ENCODE results near the gene TBC1D1. TPM values are rescaled to one million over a fixed set of nuclear protein-coding genes. Genes with fewer than 3 reads are reported as not detected.
A peak's percentile ranks its signal among the peaks of the same experiment; 100 is the strongest.
"Not testable (repeated sequence)": the region's sequence is repeated elsewhere in the genome, so short reads cannot be mapped to it uniquely, and the experiment has no call there.

TBC1D1 gene
- total RNA-seq, 1 donor from 2014 or later, result 131 TPM

DNA sequence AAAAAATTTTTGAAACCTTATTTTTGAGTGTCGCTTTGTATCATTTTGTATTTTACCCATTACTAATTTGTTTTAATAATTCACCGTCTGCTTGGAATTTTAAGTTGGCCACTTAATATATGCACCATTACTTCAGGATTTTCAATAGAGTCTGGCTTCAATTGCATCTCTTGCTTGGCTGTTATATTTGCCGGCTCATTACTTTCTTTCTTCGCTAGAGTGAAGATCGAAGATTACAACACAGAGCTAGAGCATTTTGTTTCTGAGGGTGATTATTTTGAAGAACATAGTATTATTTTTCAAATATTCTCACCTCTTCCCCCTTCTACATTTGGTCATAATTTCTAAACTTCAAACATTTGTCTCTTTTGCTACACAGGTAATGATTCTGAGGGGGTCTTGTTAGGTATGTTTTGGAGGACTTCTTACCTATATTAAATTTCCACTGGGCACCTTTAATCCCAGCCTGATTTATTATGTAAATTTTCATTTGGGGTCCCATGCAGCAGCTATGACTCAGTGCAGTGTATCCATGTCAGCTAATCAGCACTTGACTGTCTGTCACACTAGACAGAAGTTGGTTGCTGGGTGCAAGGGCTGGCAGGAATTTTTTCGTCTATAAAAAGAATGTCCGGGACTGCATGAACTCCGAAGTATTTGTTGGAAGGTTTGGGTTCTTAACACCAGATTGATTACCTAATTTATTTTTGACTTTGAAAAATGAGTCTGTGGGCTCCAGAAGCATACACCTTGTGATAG is 18.6 kb downstream of the TBC1D1 start:
- DNase-seq (ENCODE audit: missing footprints), result no peak
- ATAC-seq, result peak; percentile 82
- intact Hi-C loops (cut with DNase I), result loop anchor here (2.0 kb wide), 1 partner anchor 27 kb away; no protein-coding TSS in a partner anchor

DNA sequence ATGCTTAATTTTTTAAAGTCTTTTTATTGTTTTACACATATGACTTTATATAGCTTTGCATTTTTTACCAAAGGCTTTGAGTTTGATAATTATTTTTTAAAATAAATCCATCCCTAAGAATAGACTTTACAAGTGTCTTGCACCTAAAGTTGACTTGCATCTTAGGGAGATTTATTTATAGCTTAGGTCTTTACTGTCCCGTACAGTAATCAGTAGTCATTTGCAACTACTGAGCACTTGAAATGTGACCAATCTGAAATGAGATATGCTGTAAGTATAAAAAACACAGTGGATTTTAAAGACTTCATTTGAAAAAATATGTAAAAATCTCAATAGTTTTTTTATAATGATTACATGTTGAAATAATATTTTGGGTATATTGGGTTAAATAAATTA is 19.2 kb downstream of the TBC1D1 start:
- no peak for ATAC-seq
- intact Hi-C loops (cut with DNase I), result loop anchor here (2.0 kb wide), 1 partner anchor 27 kb away; no protein-coding TSS in a partner anchor
- no peak for DNase-seq (ENCODE audit: missing footprints)

DNA sequence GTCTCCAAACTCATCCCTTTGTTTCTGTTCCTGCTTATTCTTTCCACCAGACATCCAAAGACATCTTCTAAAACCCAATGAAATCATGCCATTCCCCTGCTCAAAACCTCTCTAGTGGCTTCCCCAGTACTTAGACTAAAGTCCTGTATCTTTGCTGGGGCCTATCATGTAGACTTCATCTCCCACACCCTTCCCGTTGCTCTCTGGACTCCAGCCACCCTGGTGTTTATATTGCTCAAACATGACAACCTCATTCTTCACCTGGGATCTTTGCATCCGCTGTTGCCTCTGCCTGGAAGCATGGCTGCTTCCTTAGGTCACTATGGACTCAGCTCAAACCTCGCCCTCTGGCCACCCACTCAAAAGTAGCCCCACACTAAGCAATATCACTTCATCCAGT is 23.7 kb downstream of the TBC1D1 start:
- intact Hi-C loops (cut with DNase I), result no loop called here
- DNase-seq (ENCODE audit: missing footprints), result no peak
- ATAC-seq, result no peak

DNA sequence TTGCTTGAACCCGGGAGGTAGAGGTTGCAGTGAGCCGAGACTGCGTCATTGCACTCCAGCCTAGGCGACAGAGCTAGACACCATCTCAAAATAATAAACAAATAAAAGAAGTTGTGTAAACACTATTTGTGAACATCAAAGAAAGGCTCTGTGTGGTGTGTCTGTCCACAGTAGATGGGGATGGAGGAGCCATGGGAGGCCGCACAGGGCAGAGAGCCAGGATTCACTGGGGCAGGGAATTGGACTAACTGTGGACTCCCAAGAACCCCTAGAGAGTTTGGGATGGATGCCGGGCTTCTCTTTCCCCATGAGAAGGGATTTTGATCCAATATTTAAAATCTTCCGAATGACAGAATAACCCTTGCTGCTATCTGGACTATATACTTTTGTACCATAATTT is 26.5 kb downstream of the TBC1D1 start:
- intact Hi-C loops (cut with DNase I), result no loop called here
- no peak for DNase-seq (ENCODE audit: missing footprints)
- ATAC-seq, result no peak

DNA sequence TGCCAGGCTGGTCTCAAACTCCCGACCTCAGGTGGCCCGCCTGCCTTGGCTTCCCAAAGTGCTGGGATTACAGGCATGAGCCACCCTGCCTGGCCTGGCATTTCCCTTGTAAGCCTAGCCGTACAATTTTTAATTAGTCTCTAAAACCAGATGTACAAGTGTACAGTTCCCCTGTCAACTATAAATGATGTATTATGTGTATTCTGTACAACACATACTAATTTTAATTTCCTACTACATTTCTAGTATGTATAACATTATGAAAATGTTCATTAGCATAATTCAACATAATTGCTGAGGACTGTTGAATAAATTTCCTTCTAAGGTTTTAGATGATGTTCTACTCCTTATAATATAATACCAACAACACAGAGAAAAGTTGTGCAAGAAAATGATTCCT is 27.8 kb downstream of the TBC1D1 start:
- intact Hi-C loops (cut with DNase I), result no loop called here
- ATAC-seq (no peak), DNase-seq (ENCODE audit: missing footprints) (no peak)

DNA sequence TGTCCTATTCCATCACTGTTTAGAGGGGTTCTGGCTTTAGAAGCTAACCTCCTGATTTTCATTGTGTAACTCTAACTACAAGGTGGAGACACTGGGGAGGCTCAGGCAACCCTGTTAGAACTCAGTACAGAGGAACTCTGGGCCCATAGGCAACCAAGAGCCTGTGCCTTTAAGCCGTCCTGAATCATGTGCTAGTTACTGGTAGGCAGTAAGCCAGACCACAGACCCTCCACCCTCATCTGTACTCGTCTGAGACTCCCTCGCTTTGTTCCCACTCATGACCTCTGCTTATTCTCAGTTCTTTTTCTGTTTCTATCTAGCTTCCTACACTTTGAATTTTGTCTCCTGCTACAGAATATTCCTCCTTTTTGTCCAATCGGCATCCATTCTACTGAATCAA is 31.4 kb downstream of the TBC1D1 start:
- no peak for ATAC-seq
- no peak for DNase-seq (ENCODE audit: missing footprints)
- intact Hi-C loops (cut with DNase I), result no loop called here

DNA sequence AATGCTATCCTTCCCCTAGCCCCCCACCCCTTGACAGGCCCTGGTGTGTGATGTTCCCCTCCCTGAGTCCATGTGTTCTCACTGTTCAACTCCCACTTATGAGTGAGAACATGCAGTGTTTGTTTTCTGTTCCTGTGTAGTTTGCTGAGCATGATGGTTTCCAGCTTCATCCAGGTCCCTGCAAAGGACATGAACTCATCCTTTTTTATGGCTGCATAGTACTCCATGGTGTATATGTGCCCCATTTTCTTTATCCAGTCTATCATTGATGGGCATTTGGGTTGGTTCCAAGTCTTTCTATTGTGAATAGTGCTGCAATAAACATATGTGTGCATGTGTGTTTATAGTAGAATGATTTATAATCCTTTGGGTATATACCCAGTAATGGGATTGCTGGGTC is 32.2 kb downstream of the TBC1D1 start:
- DNase-seq (ENCODE audit: missing footprints); intact Hi-C loops (cut with DNase I); ATAC-seq: not testable (repeated sequence)

DNA sequence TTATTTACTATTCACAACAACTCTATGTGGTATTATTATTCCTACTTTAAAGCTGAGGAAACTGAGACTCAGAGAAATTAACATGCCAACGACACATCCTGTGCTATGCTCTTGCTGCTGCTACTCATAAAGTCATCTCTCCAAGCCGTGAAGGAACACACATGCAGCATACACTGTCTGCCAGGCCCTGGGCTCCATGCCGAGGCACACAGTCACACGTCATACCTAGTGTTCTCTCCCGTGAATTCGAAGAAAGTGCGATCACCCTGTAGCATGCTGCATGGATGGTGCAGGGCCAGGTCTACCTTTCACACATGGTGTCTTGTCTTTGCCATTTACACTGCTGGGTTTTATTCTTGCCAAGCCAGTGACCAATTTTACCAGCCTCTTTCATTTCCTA is 34.1 kb downstream of the TBC1D1 start:
- DNase-seq (ENCODE audit: missing footprints), result no peak
- no peak for ATAC-seq
- intact Hi-C loops (cut with DNase I), result no loop called here

DNA sequence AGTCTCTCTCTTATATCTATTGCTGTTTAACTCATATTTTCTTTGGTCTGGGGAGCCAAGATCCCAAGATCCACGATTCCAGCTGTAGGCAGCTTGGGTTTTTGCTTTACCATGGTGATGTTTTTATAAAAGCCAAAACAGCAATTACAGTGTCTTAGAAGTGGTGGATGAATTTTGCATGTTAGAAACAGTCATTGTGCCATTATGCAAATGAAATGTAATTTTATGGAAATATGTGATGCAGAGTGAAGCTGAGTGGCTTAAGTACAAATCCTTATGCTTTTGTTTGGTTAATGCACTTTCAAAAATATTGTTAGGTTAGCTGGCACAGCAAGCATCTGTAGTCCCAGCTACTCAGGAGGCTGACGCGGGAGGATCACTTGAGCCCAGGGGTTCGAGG is 36.5 kb downstream of the TBC1D1 start:
- no peak for DNase-seq (ENCODE audit: missing footprints)
- no peak for ATAC-seq
- intact Hi-C loops (cut with DNase I), result no loop called here

DNA sequence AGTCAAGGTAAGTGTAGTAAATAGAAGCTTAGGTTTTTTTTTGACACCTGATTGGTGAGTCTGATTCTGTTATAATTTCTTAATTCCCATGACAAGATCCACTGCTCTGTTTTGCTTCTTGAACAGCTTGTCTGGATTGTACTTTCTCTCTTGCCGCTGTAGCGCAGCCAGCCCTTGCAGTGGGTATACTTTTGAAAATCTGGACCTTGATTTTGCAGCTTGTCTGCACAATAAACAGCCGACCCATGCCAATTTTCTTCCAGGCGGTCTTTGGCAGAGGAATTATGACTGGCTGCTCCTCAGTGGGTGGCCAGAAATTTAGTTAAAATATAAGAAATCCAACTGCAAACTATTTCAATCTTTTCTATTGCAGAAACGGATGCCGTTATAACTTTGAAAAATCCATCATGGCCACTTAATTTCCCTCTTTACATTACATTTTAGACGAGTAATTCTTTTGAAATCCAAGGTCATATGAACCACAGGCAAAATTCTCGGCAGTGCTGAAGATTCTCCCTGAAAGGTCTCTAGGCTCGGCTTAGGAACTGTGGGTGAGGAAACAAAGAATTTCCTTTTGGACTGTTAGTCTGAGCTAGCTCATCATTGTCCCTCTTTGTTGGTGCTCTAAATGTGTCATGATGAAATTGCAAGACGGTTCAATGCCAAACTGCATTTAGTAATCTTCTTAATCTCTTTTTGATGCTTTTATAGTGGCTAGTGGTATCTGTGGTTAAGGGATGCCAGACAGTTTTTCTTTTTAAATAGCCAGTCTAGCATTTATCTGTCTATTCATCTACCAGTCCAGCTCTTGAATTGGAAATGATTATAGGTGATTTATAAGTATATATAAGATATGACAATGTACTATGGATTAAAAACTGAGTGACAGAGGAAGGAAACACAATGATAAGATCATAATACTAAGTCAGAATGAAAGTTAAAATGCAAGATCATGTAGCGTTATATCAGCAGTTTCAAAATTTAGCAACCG is 37.8 kb downstream of the TBC1D1 start:
- DNase-seq (ENCODE audit: missing footprints) (no peak), ATAC-seq (no peak)
- intact Hi-C loops (cut with DNase I), result no loop called here

DNA sequence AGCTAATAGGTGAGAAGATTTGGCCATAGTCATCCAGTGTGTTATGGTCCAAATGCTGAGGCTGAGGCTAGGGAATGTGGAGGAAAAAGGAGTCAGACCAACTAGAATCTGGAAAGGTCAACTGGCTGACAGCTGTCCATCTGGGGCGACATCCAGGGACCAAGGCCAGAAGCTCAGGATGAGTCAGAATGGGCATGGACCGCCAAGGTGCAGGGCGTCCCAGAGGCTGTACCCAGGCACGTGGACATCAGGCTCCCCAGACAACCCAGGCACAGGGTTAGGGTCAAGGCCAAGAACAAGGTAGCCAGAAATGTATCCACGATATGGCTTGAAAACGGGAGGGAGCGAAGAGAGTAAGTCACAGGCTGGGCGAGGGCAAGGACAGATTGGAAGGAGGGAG is 43.2 kb downstream of the TBC1D1 start:
- ATAC-seq (no peak), DNase-seq (ENCODE audit: missing footprints) (no peak)
- intact Hi-C loops (cut with DNase I), result loop anchor here (5.0 kb wide), 1 partner anchor 38 kb away; no protein-coding TSS in a partner anchor

DNA sequence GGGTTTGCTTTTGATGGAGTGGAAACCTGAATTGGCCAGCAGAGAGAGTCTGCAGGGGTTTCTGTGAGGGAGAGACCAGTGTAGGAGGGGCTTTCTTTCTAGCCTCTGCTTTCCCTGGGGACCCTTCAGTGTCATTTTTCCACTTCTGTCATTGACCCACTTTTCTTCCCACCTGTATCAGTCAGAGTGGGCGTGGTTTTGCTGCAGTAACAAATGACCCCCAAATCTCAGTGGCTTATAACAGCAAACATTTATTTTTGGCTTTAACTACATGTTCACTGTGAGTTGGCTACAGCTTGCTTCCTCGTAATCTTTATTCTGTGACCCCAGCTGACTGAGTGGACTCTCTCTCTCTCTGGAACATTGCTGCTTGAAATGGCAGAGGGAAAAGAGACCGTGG is 43.7 kb downstream of the TBC1D1 start:
- intact Hi-C loops (cut with DNase I), result loop anchor here (5.0 kb wide), 1 partner anchor 38 kb away; no protein-coding TSS in a partner anchor
- DNase-seq (ENCODE audit: missing footprints) (no peak), ATAC-seq (no peak)

DNA sequence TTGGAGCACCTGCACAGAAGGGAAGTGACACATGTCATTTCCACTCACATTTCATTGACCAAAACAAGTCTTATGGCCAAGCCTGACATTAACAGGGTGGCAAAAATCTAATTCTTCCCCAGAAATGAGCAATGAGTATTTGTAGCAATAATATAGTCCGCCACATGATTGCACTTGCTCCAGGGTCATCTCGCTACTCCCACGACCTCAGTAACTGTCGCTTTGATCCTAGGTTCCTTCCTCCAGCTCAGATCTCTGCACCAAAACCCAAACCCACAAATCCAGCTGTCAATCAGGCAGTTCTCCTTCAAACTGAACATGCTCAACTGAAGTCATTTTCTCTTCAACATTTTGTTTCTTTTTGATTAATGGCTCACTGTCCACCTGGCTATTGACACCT is 44.1 kb downstream of the TBC1D1 start:
- no peak for ATAC-seq
- intact Hi-C loops (cut with DNase I), result no loop called here
- DNase-seq (ENCODE audit: missing footprints), result no peak

DNA sequence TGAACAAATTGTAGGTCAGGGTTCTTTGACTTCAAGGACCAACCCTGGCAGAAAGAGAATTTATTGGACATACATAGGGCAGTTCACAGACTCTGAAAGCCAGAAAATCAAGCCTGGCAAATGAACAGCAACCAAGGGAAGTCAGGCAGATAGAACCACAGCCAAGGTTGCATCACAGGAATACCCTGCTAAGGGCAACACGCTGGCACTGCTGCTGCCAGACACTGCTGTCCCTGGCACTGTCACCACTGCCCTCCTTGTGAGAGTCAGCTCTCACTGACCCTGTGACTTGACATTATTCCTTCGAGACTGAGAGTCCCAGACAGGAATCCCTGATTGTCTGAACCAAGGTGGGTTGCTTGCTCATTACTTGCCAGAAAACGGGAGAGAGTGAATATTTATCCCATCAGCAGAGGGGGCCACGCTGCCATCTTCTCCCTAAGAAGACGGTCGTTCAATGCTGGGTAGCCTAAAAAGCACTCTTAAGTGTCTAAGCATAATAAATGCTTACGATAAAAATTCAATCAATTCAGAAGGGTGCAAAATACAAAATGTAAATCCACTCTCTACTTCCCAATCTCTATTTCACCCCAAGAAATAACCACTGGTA is 46.1 kb downstream of the TBC1D1 start:
- DNase-seq (ENCODE audit: missing footprints), result peak; percentile 62
- intact Hi-C loops (cut with DNase I), result loop anchor here (2.0 kb wide), 1 partner anchor 26 kb away; no protein-coding TSS in a partner anchor
- peak; percentile 95 for ATAC-seq

DNA sequence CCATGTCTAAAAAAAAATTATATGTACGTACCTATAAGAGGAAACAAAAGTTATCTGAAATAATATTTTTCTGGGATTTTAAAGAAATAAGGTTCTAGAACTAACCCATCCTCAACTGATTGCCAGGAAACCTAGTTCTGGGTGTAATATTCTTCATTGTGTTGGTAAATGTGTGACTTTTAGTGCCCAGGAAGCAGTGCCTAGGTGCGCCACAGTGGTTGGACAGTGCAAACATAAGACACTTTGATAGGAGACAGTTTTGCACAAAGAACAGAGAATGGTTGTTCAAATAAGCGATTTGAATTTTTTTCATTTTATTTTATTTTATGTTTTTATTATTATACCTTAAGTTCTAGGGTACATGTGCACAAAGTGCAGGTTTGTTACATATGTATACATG is 47.3 kb downstream of the TBC1D1 start:
- no peak for DNase-seq (ENCODE audit: missing footprints)
- ATAC-seq, result no peak
- intact Hi-C loops (cut with DNase I), result no loop called here

DNA sequence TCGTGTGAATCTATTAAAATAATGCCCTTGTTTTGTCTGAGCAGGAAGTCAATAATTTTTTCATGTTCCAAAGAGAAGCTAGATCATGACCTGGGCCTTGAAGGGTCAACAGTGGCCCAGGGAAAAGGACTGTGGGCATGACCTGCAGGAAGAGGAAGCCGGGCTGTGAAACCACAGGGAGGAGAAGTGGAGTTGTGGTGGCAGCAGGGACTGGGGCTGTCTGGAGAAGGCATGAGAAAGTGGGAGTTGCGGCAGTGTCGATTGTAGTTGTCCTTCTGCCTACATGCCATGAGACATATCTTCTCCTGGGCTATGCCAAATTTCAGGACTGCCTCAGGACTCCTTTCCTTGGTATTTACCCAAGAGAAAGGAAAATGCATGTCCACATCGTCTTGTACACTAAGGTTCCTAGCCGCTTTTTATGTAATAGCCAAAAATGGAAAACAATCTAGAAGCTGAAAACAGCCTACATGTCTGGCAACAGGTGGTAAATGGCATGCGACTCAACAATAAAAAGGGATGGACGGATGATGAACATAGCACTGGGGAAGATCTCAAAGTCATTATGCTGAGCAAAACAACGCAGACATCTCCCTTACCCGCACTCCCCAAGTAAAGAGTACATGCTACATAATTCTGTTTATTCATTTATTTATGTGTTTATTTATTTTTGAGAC is 55.8 kb downstream of the TBC1D1 start:
- no peak for DNase-seq (ENCODE audit: missing footprints)
- intact Hi-C loops (cut with DNase I), result no loop called here
- peak; percentile 59 for ATAC-seq

DNA sequence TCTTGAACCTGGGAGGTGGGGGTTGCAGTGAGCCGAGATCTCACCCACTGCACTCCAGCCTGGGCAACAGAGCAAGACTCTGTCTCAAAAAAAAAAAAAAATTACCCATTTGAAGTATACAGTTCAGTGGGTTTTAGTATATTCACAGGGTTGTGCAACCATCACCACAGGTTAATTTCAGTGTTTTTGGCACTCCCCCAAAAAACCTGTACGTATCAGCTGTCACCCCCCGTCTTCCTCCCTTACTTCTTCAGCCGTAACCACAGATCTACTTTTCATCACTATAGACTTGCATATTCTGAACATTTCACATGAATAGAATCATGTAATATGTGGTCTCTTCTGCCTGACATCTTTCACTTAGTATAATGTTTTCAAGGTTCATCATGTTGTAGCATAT is 57.7 kb downstream of the TBC1D1 start:
- intact Hi-C loops (cut with DNase I), result no loop called here
- no peak for ATAC-seq
- no peak for DNase-seq (ENCODE audit: missing footprints)

DNA sequence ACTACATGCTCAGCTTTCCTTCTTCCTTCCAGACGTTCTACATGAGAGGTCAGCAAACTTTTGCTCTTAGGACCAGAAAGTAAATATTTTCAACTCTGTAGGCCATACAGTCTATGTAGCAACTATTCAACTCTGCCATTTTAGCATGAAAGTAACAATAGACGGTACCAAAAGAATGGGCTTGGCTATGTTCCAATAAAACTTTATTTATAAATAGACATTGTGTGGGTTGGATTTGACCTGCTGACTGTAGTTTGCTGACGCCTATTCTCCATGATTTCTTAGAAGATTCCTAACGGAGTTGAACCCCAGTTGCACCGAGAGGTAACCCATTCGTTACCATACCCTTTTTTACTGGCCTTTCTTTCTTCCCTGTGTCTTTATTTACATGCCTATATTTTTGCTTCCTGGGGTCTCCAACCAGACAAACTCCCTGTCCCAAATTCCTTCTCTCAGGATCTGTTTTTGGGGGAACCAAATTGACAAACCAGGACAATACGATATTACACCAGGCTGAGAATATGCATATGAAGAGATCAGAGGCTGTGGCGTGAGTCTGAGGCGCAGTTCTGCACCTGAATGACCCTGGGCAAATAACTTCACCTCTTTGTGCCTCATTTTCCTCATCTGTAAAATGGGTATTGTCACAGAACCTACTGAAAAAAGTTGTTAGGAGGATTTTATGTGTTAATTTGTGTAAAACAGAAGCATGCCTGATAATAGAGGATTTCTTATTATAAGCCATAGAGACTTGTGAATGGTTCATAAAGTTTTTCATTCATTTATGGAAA is 58.9 kb downstream of the TBC1D1 start:
- ATAC-seq (no peak), DNase-seq (ENCODE audit: missing footprints) (no peak)
- intact Hi-C loops (cut with DNase I), result no loop called here
